H9 (cell line): ENCODE data around the gene CTPS1. TPM values are rescaled to one million over a fixed set of nuclear protein-coding genes. Genes with fewer than 3 reads are reported as not detected.

Source experiments
- DNase-seq: peaks from one replicate; pipeline ENCODE4 v3.0.0-alpha.2; 2017
- H2AFZ ChIP-seq: one replicate; pipeline ENCODE4 v1.6.1; 2013; ENCODE audit warnings: mild to moderate bottlenecking, low read length, control low read depth, moderate library complexity
- H2AK5ac ChIP-seq: 2 replicates; pipeline ENCODE4 v1.6.1; 2013; ENCODE audit warnings: low read length, control low read depth, mixed read lengths; ENCODE audit not compliant: insufficient read length
- H2BK120ac ChIP-seq: one replicate; pipeline ENCODE4 v1.6.1; 2013; ENCODE audit warnings: low read depth, mild to moderate bottlenecking, low read length, control low read depth, inconsistent platforms; ENCODE audit not compliant: poor library complexity, severe bottlenecking
- H2BK12ac ChIP-seq: 2 replicates; pipeline ENCODE4 v1.6.1; 2013; ENCODE audit warnings: low read length, control low read depth, mixed read lengths, low read depth; ENCODE audit not compliant: insufficient read length
- H2BK15ac ChIP-seq: 2 replicates; pipeline ENCODE4 v1.6.1; 2013; ENCODE audit warnings: low read depth, low read length, control low read depth
- H2BK20ac ChIP-seq: one replicate; pipeline ENCODE4 v1.6.1; 2013; ENCODE audit warnings: low read depth, mild to moderate bottlenecking, low read length, control low read depth, inconsistent platforms; ENCODE audit not compliant: poor library complexity, severe bottlenecking
- H2BK5ac ChIP-seq: 2 replicates; pipeline ENCODE4 v1.6.1; 2013; ENCODE audit warnings: low read length, control low read depth, mixed read lengths; ENCODE audit not compliant: insufficient read length
- H3K14ac ChIP-seq: 2 replicates; pipeline ENCODE4 v1.6.1; 2013; ENCODE audit warnings: low read length, control low read depth; ENCODE audit not compliant: insufficient read depth
- H3K18ac ChIP-seq: 2 replicates; pipeline ENCODE4 v1.6.1; 2013; ENCODE audit warnings: low read depth, mild to moderate bottlenecking, mixed read lengths, low read length, control low read depth; ENCODE audit not compliant: insufficient read length
- H3K23ac ChIP-seq: 2 replicates; pipeline ENCODE4 v1.6.1; 2013; ENCODE audit warnings: low read length, control low read depth, mixed read lengths, low read depth; ENCODE audit not compliant: insufficient read length
- H3K23me2 ChIP-seq: 2 replicates; pipeline ENCODE4 v1.6.1; 2013; ENCODE audit warnings: low read depth, mild to moderate bottlenecking, mixed read lengths, low read length, control low read depth; ENCODE audit not compliant: insufficient read length, poor library complexity, severe bottlenecking
- H3K27ac ChIP-seq: 2 replicates; pipeline ENCODE4 v1.5.1; 2013; ENCODE audit warnings: low read length, control low read depth, mixed read lengths, low read depth; ENCODE audit not compliant: insufficient read length
- H3K27me3 ChIP-seq: 2 replicates; pipeline ENCODE4 v1.6.1; 2013; ENCODE audit warnings: low read length, control low read depth, inconsistent platforms; ENCODE audit not compliant: insufficient read depth
- H3K4ac ChIP-seq: 2 replicates; pipeline ENCODE4 v1.6.1; 2013; ENCODE audit warnings: low read depth, mild to moderate bottlenecking, control low read depth, inconsistent platforms, low read length, moderate library complexity
- H3K4me1 ChIP-seq: 2 replicates; pipeline ENCODE4 v1.6.1; 2013; ENCODE audit warnings: low read length, control low read depth, inconsistent platforms; ENCODE audit not compliant: insufficient read depth
- H3K4me2 ChIP-seq: 2 replicates; pipeline ENCODE4 v1.6.1; 2013; ENCODE audit warnings: low read length, control low read depth, mixed read lengths; ENCODE audit not compliant: insufficient read length, insufficient read depth
- H3K56ac ChIP-seq: 2 replicates; pipeline ENCODE4 v1.6.1; 2013; ENCODE audit warnings: low read depth, mild to moderate bottlenecking, mixed read lengths, low read length, control low read depth; ENCODE audit not compliant: insufficient read length
- H3K79me1 ChIP-seq: 2 replicates; pipeline ENCODE4 v1.6.1; 2013; ENCODE audit warnings: low read depth, mild to moderate bottlenecking, moderate library complexity, low read length, control low read depth, inconsistent platforms; ENCODE audit not compliant: insufficient read depth, poor library complexity, severe bottlenecking
- H3K79me2 ChIP-seq: 2 replicates; pipeline ENCODE4 v1.6.1; 2013; ENCODE audit warnings: low read length, control low read depth, inconsistent platforms; ENCODE audit not compliant: insufficient read depth
- H3K9ac ChIP-seq: 2 replicates; pipeline ENCODE4 v1.6.1; 2013; ENCODE audit warnings: low read length, control low read depth, mixed read lengths; ENCODE audit not compliant: insufficient read length; ENCODE audit errors: extremely low read depth
- H3K9me3 ChIP-seq: one replicate; pipeline ENCODE4 v1.6.1; 2013; ENCODE audit warnings: low read depth, low read length, inconsistent platforms; ENCODE audit not compliant: control insufficient read depth
- H3T11ph ChIP-seq: one replicate; pipeline ENCODE4 v1.6.1; 2013; ENCODE audit warnings: mild to moderate bottlenecking, low read length, control low read depth, inconsistent platforms
- H4K20me1 ChIP-seq: one replicate; pipeline ENCODE4 v1.6.1; 2013; ENCODE audit not compliant: control insufficient read depth, insufficient read length, insufficient read depth
- H4K5ac ChIP-seq: 2 replicates; pipeline ENCODE4 v1.6.1; 2013; ENCODE audit warnings: low read depth, mild to moderate bottlenecking, mixed read lengths, low read length, control low read depth; ENCODE audit not compliant: insufficient read length
- H4K8ac ChIP-seq: replicated peaks from 2 replicates; pipeline ENCODE4 v1.6.1; 2013; ENCODE audit warnings: low read length, control low read depth, mixed read lengths, low read depth; ENCODE audit not compliant: insufficient read length
- H4K91ac ChIP-seq: 2 replicates; pipeline ENCODE4 v1.6.1; 2013; ENCODE audit warnings: low read depth, mild to moderate bottlenecking, moderate library complexity, mixed read lengths, low read length, control low read depth; ENCODE audit not compliant: insufficient read length
- H3K27ac Mint-ChIP-seq, 3 experiments: 2 replicates in 2 of 3; 3 replicates in 1 of 3; pipeline ENCODE4 v1.8.0; 2020 to 2021; ENCODE audit warnings: mixed read lengths in 3 of 3, mild to moderate bottlenecking in 1 of 3, moderate library complexity in 1 of 3
- H3K27me3 Mint-ChIP-seq: 2 replicates; pipeline ENCODE4 v1.8.0; 2021; ENCODE audit warnings: low read depth, mild to moderate bottlenecking, moderate library complexity, mixed read lengths
- H3K36me3 Mint-ChIP-seq, 3 experiments: 2 replicates in 2 of 3; 3 replicates in 1 of 3; pipeline ENCODE4 v1.8.0; 2020 to 2021; ENCODE audit warnings: low read depth in 3 of 3, mixed read lengths in 3 of 3; ENCODE audit not compliant: insufficient read depth in 1 of 3
- H3K4me1 Mint-ChIP-seq, 2 experiments: 2 replicates each; pipeline ENCODE4 v1.8.0; 2020; ENCODE audit warnings: mixed read lengths in 2 of 2
- H3K4me3 Mint-ChIP-seq, 2 experiments: 2 replicates in 1 of 2; 3 replicates in 1 of 2; pipeline ENCODE4 v1.8.0; 2020 to 2021; ENCODE audit warnings: mild to moderate bottlenecking in 2 of 2, mixed read lengths in 2 of 2, moderate library complexity in 1 of 2
- H3K9me3 Mint-ChIP-seq, 2 experiments: 2 replicates in 1 of 2; 3 replicates in 1 of 2; pipeline ENCODE4 v1.8.0; 2020; ENCODE audit warnings: mild to moderate bottlenecking in 2 of 2, mixed read lengths in 2 of 2, moderate library complexity in 1 of 2
- WGBS: extraction: QIAGEN DNeasy Blood & Tissue Kit; methylation state at CpG from one replicate; pipeline ENCODE4 v1.1.7; 2013; ENCODE audit warnings: missing lambda C conversion rate, low lambda C conversion rate, mixed read lengths; ENCODE audit not compliant: insufficient read length; ENCODE audit errors: extremely low coverage; 5-methylcytosine and 5-hydroxymethylcytosine counted together
- total RNA-seq: library from RNA; stranded (reverse); gene quantifications from 2 replicates; pipeline ENCODE4 v1.2.1, GENCODE V29; 2021
- TF ChIP-seq, protein P1 (sequence below): fragments of 200-600 bp; sonication (generic); conservative IDR thresholded peaks from 3 replicates; pipeline ENCODE4 v1.8.0; 2021; ENCODE audit warnings: antibody characterized with exemption, mild to moderate bottlenecking

The CTPS1 gene
- total RNA-seq, 1 experiment from 2014 or later, result 105 TPM

- H2AFZ ChIP-seq, result no peak overlapping the region
- H2BK120ac ChIP-seq, result no peak overlapping the region
- TF ChIP-seq, protein P1, sequence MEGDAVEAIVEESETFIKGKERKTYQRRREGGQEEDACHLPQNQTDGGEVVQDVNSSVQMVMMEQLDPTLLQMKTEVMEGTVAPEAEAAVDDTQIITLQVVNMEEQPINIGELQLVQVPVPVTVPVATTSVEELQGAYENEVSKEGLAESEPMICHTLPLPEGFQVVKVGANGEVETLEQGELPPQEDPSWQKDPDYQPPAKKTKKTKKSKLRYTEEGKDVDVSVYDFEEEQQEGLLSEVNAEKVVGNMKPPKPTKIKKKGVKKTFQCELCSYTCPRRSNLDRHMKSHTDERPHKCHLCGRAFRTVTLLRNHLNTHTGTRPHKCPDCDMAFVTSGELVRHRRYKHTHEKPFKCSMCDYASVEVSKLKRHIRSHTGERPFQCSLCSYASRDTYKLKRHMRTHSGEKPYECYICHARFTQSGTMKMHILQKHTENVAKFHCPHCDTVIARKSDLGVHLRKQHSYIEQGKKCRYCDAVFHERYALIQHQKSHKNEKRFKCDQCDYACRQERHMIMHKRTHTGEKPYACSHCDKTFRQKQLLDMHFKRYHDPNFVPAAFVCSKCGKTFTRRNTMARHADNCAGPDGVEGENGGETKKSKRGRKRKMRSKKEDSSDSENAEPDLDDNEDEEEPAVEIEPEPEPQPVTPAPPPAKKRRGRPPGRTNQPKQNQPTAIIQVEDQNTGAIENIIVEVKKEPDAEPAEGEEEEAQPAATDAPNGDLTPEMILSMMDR, result no peak
- no peak overlapping the region for H3K23ac ChIP-seq
- no peaks in the 10 kb centered on the region for H3K9me3 ChIP-seq
- no peak overlapping the region for H4K8ac ChIP-seq
- no peaks in the 10 kb centered on the region for H3K27me3 ChIP-seq
- H4K91ac ChIP-seq, result no peak overlapping the region
- H2BK12ac ChIP-seq, result no peak overlapping the region
- no peak overlapping the region for H3K4me2 ChIP-seq
- H2AK5ac ChIP-seq, result no peak overlapping the region
- no peak overlapping the region for H3K27ac ChIP-seq
- H4K20me1 ChIP-seq, result no peaks in the 10 kb centered on the region
- H2BK5ac ChIP-seq, result no peak overlapping the region
- H2BK20ac ChIP-seq, result no peak overlapping the region
- Mint-ChIP-seq H3K27me3 (no peaks in the 10 kb centered on the region; the same call in 1 of the 2 replicates), H3K4me1 (peaks cover 10 to 18% of the 10 kb centered on the region in 2 experiments), H3K4me3 (no peak overlapping the region), H3K36me3 (peaks cover 24 to 39% (median 25%) of the 10 kb centered on the region in 3 experiments), H3K27ac (no peak overlapping the region), H3K9me3 (no peaks in the 10 kb centered on the region)
- H3K79me2 ChIP-seq, result no peaks in the 10 kb centered on the region
- no peaks in the 10 kb centered on the region for H3K23me2 ChIP-seq
- no peaks in the 10 kb centered on the region for H3K79me1 ChIP-seq
- H3K14ac ChIP-seq, result no peak overlapping the region
- no peak overlapping the region for H3K56ac ChIP-seq
- DNase-seq, result no peak
- no CpG with 5 or more reads among the region's 3 CpGs for whole genome bisulfite sequencing
- H2BK15ac ChIP-seq, result no peak overlapping the region
- H3K4me1 ChIP-seq, result peaks cover 5% of the 10 kb centered on the region; the same call in 1 of the 2 replicates
- no peak overlapping the region for H4K5ac ChIP-seq
- no peak overlapping the region for H3K4ac ChIP-seq
- H3K9ac ChIP-seq, result no peak overlapping the region
- no peak overlapping the region for H3K18ac ChIP-seq
- no peak overlapping the region for H3T11ph ChIP-seq
Measured at GRCh38 chr1:41033272-41033671, 53.8 kb downstream of the CTPS1 start.
